PC-3 (cell line): ENCODE measurements around the gene STAT1.

Experiments
- EZH2phosphoT487 ChIP-seq: fragments of 300-600 bp; sonication (generic); IDR thresholded peaks from 2 replicates; pipeline ENCODE4 v1.6.1; 2018; ENCODE audit warnings: mild to moderate bottlenecking, antibody characterized with exemption, low read length, borderline replicate concordance
- TF ChIP-seq, protein P1 (sequence below): fragments of 300-600 bp; sonication (generic); conservative IDR thresholded peaks from 2 replicates; pipeline ENCODE4 v1.5.1; 2017; ENCODE audit warnings: antibody characterized with exemption, low read depth, mild to moderate bottlenecking, low read length

- no peak for TF ChIP-seq EZH2phosphoT487
- TF ChIP-seq, protein P1, sequence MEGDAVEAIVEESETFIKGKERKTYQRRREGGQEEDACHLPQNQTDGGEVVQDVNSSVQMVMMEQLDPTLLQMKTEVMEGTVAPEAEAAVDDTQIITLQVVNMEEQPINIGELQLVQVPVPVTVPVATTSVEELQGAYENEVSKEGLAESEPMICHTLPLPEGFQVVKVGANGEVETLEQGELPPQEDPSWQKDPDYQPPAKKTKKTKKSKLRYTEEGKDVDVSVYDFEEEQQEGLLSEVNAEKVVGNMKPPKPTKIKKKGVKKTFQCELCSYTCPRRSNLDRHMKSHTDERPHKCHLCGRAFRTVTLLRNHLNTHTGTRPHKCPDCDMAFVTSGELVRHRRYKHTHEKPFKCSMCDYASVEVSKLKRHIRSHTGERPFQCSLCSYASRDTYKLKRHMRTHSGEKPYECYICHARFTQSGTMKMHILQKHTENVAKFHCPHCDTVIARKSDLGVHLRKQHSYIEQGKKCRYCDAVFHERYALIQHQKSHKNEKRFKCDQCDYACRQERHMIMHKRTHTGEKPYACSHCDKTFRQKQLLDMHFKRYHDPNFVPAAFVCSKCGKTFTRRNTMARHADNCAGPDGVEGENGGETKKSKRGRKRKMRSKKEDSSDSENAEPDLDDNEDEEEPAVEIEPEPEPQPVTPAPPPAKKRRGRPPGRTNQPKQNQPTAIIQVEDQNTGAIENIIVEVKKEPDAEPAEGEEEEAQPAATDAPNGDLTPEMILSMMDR: no peak
These were observed 27.6 kb upstream of the STAT1 start for GRCh38 chr2:191041418-191042161.
